Endothelial cell of umbilical vein (primary cell): ENCODE data around the gene DENND5A. TPM values are rescaled to one million over a fixed set of nuclear protein-coding genes. Genes with fewer than 3 reads are reported as not detected.

Experiments
- BruUV-seq: library from RNA; stranded (reverse); fragments of 400-500 nt; replicated peaks from 2 replicates; lab custom pipeline; 2021; lab: Mats Ljungman, UMichigan
- CTCF ChIA-PET: fragments of 300-600, 350-600 bp; sonication (Branson Sonifier 250); formaldehyde crosslinking; loops from one replicate; lab custom pipeline; 2021; ENCODE audit warnings: antibody characterized with exemption, inconsistent platforms; lab: Charles Lee
- POLR2A ChIA-PET: fragments of 300-600, 350-600 bp; sonication (Branson Sonifier 250); formaldehyde crosslinking; loops from one replicate; lab custom pipeline; 2021; ENCODE audit warnings: antibody characterized with exemption, inconsistent platforms; lab: Charles Lee
- DNase-seq: peaks from one replicate; pipeline ENCODE4 v3.0.0-alpha.2; 2011; ENCODE audit warnings: low read depth, low spot score
- FAIRE-seq: peaks from 2 replicates; lab custom pipeline; 2011; peaks lifted over from hg19 to GRCh38; lab: Jason Lieb, UNC
- H2AFZ ChIP-seq: 2 replicates; pipeline ENCODE4 v1.6.0; 2012; ENCODE audit warnings: low read depth, low read length, control low read depth, inconsistent platforms
- H3K27ac ChIP-seq: 2 replicates; pipeline ENCODE4 v1.5.1; 2011; ENCODE audit warnings: low read depth, mild to moderate bottlenecking, control low read depth, low read length, moderate library complexity; ENCODE audit not compliant: insufficient read depth
- H3K27me3 ChIP-seq, 2 experiments: 2 replicates each; pipeline versions ENCODE4 v1.6.0 to v1.6.1; 2011; ENCODE audit warnings: low read length in 2 of 2, mixed read lengths in 1 of 2; ENCODE audit not compliant: control insufficient read depth in 2 of 2, insufficient read depth in 2 of 2
- H3K36me3 ChIP-seq, 2 experiments: 2 replicates in 1 of 2; 3 replicates in 1 of 2; pipeline ENCODE4 v1.5.1; 2011; ENCODE audit warnings: low read length in 2 of 2, mild to moderate bottlenecking in 1 of 2, moderate library complexity in 1 of 2; ENCODE audit not compliant: control insufficient read depth in 2 of 2, insufficient read depth in 2 of 2; ENCODE audit errors: extremely low read depth in 1 of 2
- H3K4me1 ChIP-seq: 3 replicates; pipeline ENCODE4 v1.5.1; 2011; ENCODE audit warnings: mild to moderate bottlenecking, low read length; ENCODE audit not compliant: control insufficient read depth, insufficient read depth; ENCODE audit errors: extremely low read depth
- H3K4me2 ChIP-seq: 2 replicates; pipeline ENCODE4 v1.6.1; 2011; ENCODE audit warnings: low read length, control low read depth, mixed read lengths; ENCODE audit not compliant: insufficient read depth
- H3K4me3 ChIP-seq, 3 experiments: fragments of 200-600 bp in 1 of 3; sonication (generic), shearing (Covaris generic) in 1 of 3; replicated peaks in 1 of 3; 2 replicates each; pipeline ENCODE4 v1.5.1; 2011 to 2016; ENCODE audit warnings: control low read depth in 3 of 3, low read length in 3 of 3, mild to moderate bottlenecking in 2 of 3, inconsistent platforms in 1 of 3, low read depth in 1 of 3, moderate library complexity in 1 of 3; ENCODE audit not compliant: insufficient read depth in 1 of 3
- H3K79me2 ChIP-seq: 2 replicates; pipeline ENCODE4 v1.6.0; 2012; ENCODE audit warnings: low read length, inconsistent platforms; ENCODE audit not compliant: control insufficient read depth, insufficient read depth
- H3K9ac ChIP-seq: replicated peaks from 2 replicates; pipeline ENCODE3; 2011; ENCODE audit warnings: low read length, control low read depth; ENCODE audit not compliant: insufficient read depth; ENCODE audit errors: extremely low read depth
- H3K9me1 ChIP-seq: replicated peaks from 3 replicates; pipeline ENCODE4 v1.6.0; 2011; ENCODE audit warnings: mild to moderate bottlenecking, low read length; ENCODE audit not compliant: control insufficient read depth, insufficient read depth; ENCODE audit errors: extremely low read depth
- H3K9me3 ChIP-seq: replicated peaks from 2 replicates; pipeline ENCODE4 v1.5.1; 2012; ENCODE audit warnings: low read length, inconsistent platforms; ENCODE audit not compliant: control insufficient read depth, insufficient read depth
- H4K20me1 ChIP-seq: replicated peaks from 2 replicates; pipeline ENCODE3; 2011; ENCODE audit warnings: mild to moderate bottlenecking, low read length; ENCODE audit not compliant: control insufficient read depth, insufficient read depth; ENCODE audit errors: extremely low read depth
- CTCF ChIP-seq, 2 donors: IDR thresholded peaks; 1 replicate in 1 of 2; 2 replicates in 1 of 2; pipeline ENCODE4 v1.5.1; 2011; ENCODE audit warnings: low read length in 2 of 2, mild to moderate bottlenecking in 2 of 2, moderate library complexity in 2 of 2, control low read depth in 1 of 2, inconsistent platforms in 1 of 2, low read depth in 1 of 2; ENCODE audit not compliant: insufficient read depth in 1 of 2; ENCODE audit errors: extremely low read depth in 1 of 2
- EZH2 ChIP-seq: IDR thresholded peaks from 2 replicates; pipeline ENCODE4 v1.6.1; 2012; ENCODE audit warnings: borderline replicate concordance, low read depth, mild to moderate bottlenecking, moderate library complexity, low read length, inconsistent platforms; ENCODE audit not compliant: severe bottlenecking
- FOS ChIP-seq: IDR thresholded peaks from 2 replicates; pipeline ENCODE4 v1.6.1; 2011; ENCODE audit warnings: mild to moderate bottlenecking, low read length, moderate library complexity, borderline replicate concordance; ENCODE audit not compliant: insufficient read depth
- GATA2 ChIP-seq: IDR thresholded peaks from 2 replicates; pipeline ENCODE4 v1.7.0; 2011; ENCODE audit warnings: low read depth, mild to moderate bottlenecking, moderate library complexity, mixed read lengths, low read length; ENCODE audit not compliant: insufficient read length, insufficient read depth
- JUN ChIP-seq: IDR thresholded peaks from 2 replicates; pipeline ENCODE4 v1.6.1; 2011; ENCODE audit warnings: borderline replicate concordance, low read depth; ENCODE audit not compliant: insufficient read length, insufficient read depth
- MAX ChIP-seq: IDR thresholded peaks from 2 replicates; pipeline ENCODE4 v1.6.1; 2011; ENCODE audit not compliant: insufficient read depth, insufficient read length
- MYC ChIP-seq: IDR thresholded peaks from one replicate; pipeline ENCODE4 v1.6.1; 2011; ENCODE audit warnings: mild to moderate bottlenecking, low read depth, low read length
- POLR2A ChIP-seq: IDR thresholded peaks from 2 replicates; pipeline ENCODE4 v1.6.1; 2012; ENCODE audit warnings: low read depth, mild to moderate bottlenecking, control low read depth, low read length
- POLR2AphosphoS5 ChIP-seq: IDR thresholded peaks from 2 replicates; pipeline ENCODE4 v1.6.1; 2012; ENCODE audit warnings: low read depth, mild to moderate bottlenecking, control low read depth, low read length, moderate library complexity; ENCODE audit not compliant: insufficient read depth
- dilution Hi-C: fragments of 300-500 bp; cut with MboI; formaldehyde crosslinking; loops from one replicate; pipeline ENCODE4 v1.15.0; 2019; ENCODE audit warnings: low sequenced_read_pairs; ENCODE audit not compliant: extremely low pct_ligation_motif_present
- intact Hi-C: fragments of 100-400 bp; cut with micrococcal nuclease; formaldehyde crosslinking; loops from one replicate; pipeline ENCODE4 v1.10.0; 2022
- polyA plus RNA-seq, 4 experiments: library from polyadenylated mRNA; depleted of rRNA in 3 of 4; stranded (reverse) in 3 of 4; unstranded in 1 of 4; fragments of >200 nt; gene quantifications; 2 replicates each; pipeline versions ENCODE4 v1.2.1 to v1.2.3, GENCODE V29; 2011 to 2012; ENCODE audit warnings: missing spikeins in 1 of 4
- total RNA-seq: library from RNA; stranded (reverse); gene quantifications from 2 replicates; pipeline ENCODE4 v1.2.3, GENCODE V29; 2021

Gene DENND5A
- total and polyA plus RNA-seq, 2 donors (not counting 3 experiments of a cell fraction or from before 2014, with no cell fraction given), result 116 to 220 TPM

GRCh38 chr11:9304178-9304577 is 39.0 kb upstream of the DENND5A start:
- FAIRE-seq (no peak), DNase-seq (no peak)
- Histone ChIP-seq H3K36me3 (no peaks in the 10 kb centered on the region), H4K20me1 (no peaks in the 10 kb centered on the region), H3K27ac (no peak overlapping the region), H3K9me1 (no peaks in the 10 kb centered on the region), H2AFZ (no peak overlapping the region), H3K9ac (no peak overlapping the region), H3K4me2 (no peak overlapping the region), H3K27me3 (no peaks in the 10 kb centered on the region), H3K79me2 (peaks cover 61% of the 10 kb centered on the region), H3K4me3 (no peak overlapping the region), H3K9me3 (no peaks in the 10 kb centered on the region), H3K4me1 (no peaks in the 10 kb centered on the region)
- intact Hi-C loops, result no loop called here
- POLR2A ChIA-PET, result no interaction called here
- no peak for TF ChIP-seq FOS
- TF ChIP-seq POLR2A, result no peak
- no peak for TF ChIP-seq EZH2
- CTCF ChIA-PET, result no interaction called here
- dilution Hi-C loops, result no loop called here
- BruUV-seq, result no TSS peak

GRCh38 chr11:9302448-9302847 is 37.3 kb upstream of the DENND5A start:
- DNase-seq, result no peak
- no peak overlapping the region for H3K9ac ChIP-seq
- intact Hi-C loops, result no loop called here
- no peaks in the 10 kb centered on the region for H4K20me1 ChIP-seq
- no TSS peak for BruUV-seq
- no peak for TF ChIP-seq MYC
- no peak for TF ChIP-seq POLR2AphosphoS5
- no peak for TF ChIP-seq JUN
- no peak for TF ChIP-seq EZH2
- TF ChIP-seq MAX, result no peak
- TF ChIP-seq CTCF (IDR thresholded peaks at IDR 0.05; ENCODE audit: extremely low read depth in 1 of 2, insufficient read depth in 1 of 2, low read depth in 1 of 2, low read length in 2 of 2), result no peak
- no peak for TF ChIP-seq GATA2
- no peak for TF ChIP-seq FOS
- TF ChIP-seq POLR2A, result no peak
- FAIRE-seq, result no peak
- no peaks in the 10 kb centered on the region for H3K9me1 ChIP-seq
- dilution Hi-C loops, result no loop called here
- peaks cover 47% of the 10 kb centered on the region for H3K79me2 ChIP-seq
- H3K9me3 ChIP-seq, result no peaks in the 10 kb centered on the region
- no peaks in the 10 kb centered on the region for H3K36me3 ChIP-seq
- no peak overlapping the region for H3K27ac ChIP-seq
- CTCF ChIA-PET, result interaction anchor here (1.0 to 1.4 kb wide), 6 partner anchors 9 to 204 kb away, joined by 3 to 4 read pairs (median 4); no protein-coding TSS in a partner anchor
- H3K4me1 ChIP-seq, result no peaks in the 10 kb centered on the region
- H3K4me3 ChIP-seq, result no peak overlapping the region
- no peaks in the 10 kb centered on the region for H3K27me3 ChIP-seq
- H2AFZ ChIP-seq, result no peak overlapping the region
- H3K4me2 ChIP-seq, result no peak overlapping the region
- POLR2A ChIA-PET, result no interaction called here
